Left lobe of liver (tissue), 2 donors: ENCODE measurements around the gene SDC4. TPM values are rescaled to one million over a fixed set of nuclear protein-coding genes. Genes with fewer than 3 reads are reported as not detected.
A peak's percentile ranks its signal among the peaks of the same experiment; 100 is the strongest.

Experiments used
- ATAC-seq: fragments of 200-7000 bp; cut with Tn5 transposase; one replicate; pipeline ENCODE4 v1.9.1; 2020; ENCODE audit warnings: mild to moderate bottlenecking, moderate library complexity
- DNase-seq: peaks from one replicate; pipeline ENCODE4 v3.0.0-alpha.2; 2020; ENCODE audit warnings: low spot score
- total RNA-seq: library from RNA; stranded (reverse); gene quantifications from one replicate; pipeline ENCODE4 v1.2.1, GENCODE V29; 2021
- donor health status: DM: no; HTN: no; CAD: no; lungs with moderate emphysema.
- donor health status: DM: no; HTN: yes; CAD: no.

Gene SDC4
- total RNA-seq, 1 donor from 2014 or later, result 89.3 TPM

GRCh38 chr20:45301824-45302271 is 46.4 kb downstream of the SDC4 start:
- ATAC-seq (no peak), DNase-seq (no peak)

DNA sequence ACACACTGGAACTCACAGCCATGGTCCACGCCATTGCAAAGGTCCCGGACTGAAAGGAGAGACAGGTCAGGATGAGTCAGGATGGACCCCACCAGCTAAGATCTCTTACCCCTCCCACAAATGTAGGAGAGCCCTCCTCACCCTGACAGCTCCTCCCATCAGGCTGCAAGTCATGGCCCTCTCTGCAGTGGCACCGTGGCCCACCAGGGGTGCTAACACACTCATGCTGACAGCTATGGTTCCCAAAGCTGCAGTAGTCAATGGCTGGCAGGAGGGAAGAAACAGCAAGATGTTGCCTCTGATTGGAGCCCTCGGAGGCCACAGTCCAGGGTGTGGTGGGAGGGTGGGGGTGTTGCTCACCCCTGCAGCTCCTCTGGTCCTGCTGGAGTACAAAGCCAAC is 47.3 kb downstream of the SDC4 start:
- ATAC-seq, result peak; percentile 34
- no peak for DNase-seq

DNA sequence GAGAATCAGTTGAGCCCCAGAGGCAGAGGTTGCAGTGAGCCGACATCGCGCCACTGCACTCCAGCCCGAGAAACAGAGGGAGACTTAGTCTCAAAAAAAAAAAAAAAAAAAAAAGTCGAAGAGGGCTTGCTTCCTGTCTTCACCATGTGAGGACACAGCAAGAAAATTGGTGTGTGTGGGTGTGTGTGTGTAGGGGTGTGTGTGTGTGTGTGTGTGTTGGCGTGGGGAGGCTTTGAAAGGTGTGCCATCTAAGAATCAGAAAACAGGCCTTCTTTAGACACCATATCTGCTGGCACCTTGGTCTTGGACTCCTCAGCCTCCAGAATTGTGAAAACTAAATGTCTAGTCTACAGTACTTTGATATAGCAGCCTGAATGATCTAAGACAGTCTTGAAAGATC is 48.4 kb downstream of the SDC4 start:
- DNase-seq (no peak), ATAC-seq (no peak)

DNA sequence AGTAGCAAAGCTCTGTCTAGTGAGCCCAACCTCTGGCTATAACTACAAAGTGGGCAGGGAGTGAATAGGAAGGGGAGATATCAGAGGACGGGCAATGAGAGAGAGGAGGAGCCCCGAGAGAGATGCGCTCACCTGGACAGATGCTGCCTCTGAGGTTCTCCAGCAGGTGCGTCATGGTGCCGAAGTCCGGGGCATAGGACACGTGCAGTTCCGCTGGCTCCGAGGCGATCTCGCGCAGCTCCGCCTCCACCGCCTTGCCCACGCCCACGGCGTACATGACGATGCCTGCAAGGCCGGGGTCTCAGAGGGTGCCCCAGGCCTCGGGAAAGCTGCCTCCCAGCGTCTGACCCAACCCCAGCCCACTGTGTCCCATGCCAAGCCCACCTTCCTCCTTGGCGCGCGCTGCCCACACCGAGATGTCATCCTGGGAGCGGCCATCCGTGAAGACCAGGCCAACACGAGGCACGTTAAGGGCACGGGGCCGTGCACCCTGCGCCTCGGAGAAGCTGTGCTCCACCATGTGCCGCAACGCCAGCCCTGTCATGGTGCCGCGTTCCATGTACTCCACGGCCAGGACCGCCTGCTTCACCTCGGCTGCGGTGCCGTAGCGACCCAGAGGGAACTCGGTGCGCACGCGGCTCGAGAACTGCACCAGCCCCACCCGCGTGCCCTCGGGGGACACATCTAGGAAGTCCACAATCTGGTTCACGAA is 50.3 kb downstream of the SDC4 start:
- ATAC-seq (no peak), DNase-seq (no peak)

DNA sequence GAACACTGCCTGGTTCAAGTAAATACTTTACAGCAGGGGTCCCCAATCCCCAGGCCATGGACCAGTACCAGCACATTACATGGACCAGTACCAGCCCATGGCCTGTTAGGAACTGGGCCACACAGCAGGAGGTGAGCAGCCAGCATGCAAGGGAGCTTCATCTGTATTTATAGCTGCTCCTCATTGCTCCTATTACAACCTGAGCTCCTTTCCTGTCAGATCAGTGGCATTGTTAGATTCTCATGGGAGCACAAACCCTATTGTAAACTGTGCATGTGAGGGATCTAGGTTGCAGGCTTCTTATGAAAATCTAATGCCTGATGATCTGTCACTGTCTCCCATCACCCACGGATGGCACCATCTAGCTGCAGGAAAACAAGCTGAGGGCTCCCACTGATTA is 53.6 kb downstream of the SDC4 start:
- DNase-seq (no peak), ATAC-seq (no peak)

DNA sequence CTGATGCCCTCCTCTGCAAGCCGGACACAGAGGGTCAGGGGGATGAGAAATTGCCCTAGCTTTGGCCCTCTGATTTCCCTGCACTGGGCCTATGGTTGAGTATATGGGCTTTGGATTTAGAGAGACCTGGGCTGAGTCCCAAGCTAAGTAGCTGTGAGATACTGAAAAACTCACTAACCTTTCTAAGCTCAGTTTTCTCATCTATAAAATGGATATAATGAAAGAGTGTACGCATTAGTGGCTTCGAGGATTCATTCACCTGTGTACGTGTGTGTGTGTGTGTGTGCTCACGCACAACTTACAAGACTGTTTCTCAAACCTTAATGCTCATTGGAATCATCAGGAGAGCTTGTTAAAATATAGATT is 54.2 kb downstream of the SDC4 start:
- ATAC-seq, result no peak
- no peak for DNase-seq

- peak; percentile 92 for ATAC-seq
- peak; percentile 76 for DNase-seq
These were observed 54.9 kb downstream of the SDC4 start for GRCh38 chr20:45293041-45294002.

- no peak for ATAC-seq
- no peak for DNase-seq
These were observed 55.9 kb downstream of the SDC4 start for GRCh38 chr20:45292343-45292742.

- ATAC-seq, result no peak
These were observed 56.7 kb downstream of the SDC4 start for GRCh38 chr20:45291526-45291925.

GRCh38 chr20:45290677-45291355 is 57.4 kb downstream of the SDC4 start:
- peak; percentile 90 for ATAC-seq
- peak; percentile 80 for DNase-seq

More at GRCh38 chr20:45291526-45291925, 56.7 kb downstream of the SDC4 start:
- no peak for DNase-seq

- DNase-seq, result peak; percentile 22
These were observed 58.1 kb downstream of the SDC4 start for GRCh38 chr20:45289942-45290676.

DNA sequence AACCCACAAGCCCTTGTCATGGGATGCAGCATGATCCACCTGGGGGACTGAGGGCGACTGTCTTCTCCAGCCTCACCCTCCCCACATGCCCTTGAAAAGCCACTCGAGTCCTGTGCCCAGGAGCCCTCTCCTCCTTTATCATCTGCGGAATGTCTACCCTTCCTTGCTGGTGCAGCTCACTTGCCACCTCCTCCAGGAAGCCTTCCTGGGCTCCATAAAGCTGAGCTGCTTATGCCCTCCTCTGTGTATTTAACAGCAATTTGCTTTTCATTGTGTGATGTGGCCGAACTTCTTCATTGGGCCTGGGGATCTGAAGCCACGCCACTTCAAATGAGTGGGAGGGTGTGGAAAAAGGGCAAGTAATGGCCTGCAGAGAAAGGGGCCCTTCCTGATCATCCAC is 59.4 kb downstream of the SDC4 start:
- DNase-seq, result peak; percentile 26
- no peak for ATAC-seq

More at GRCh38 chr20:45289942-45290676, 58.1 kb downstream of the SDC4 start:
- no peak for ATAC-seq

DNA sequence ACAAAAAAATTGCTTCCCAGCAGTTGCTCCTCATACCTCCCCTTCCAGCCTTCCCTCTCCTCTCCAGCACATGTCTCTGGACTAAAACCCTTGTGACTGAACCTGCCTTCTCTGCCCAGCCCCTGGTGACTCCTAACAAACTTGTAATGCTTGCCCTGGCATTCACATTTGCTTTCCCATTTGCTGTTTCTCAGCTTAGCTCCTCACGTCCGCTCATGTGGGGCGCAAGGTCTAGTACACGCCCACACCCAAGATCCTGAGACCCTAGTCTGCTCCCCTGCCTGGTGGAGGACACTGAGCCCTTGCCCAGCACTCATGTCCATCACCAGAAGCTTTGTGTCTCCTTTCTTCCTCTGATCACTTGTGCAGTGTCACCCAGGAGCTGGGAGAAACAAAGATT is 59.8 kb downstream of the SDC4 start:
- no peak for ATAC-seq

DNA sequence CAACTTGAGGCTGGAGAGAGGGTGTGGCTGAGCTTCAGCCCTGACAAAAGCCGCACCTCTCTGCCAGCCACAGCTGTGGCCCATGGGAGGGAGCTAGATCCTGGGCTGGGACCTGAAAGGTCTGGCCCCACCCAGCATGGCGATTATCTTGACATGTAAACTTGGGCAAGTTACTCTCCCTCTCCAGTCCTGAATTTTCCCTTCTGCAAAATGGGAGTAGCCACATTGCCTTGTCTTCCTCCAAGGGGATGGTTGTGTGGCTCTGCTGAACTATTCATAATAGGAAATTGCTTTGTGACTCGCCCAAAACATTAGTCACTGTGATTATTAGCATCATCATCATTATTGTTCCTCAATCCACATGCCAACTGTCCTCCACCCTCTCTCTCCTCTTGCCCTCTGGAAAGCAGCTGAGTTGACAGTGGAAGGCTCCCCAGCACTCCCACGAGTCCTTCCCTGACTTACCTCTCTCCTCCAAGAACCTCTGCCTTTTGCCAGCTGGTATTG is 64.6 kb downstream of the SDC4 start:
- no peak for DNase-seq
- no peak for ATAC-seq

More for the DNA sequence above, 59.8 kb downstream of the SDC4 start:
- DNase-seq, result peak; percentile 15

DNA sequence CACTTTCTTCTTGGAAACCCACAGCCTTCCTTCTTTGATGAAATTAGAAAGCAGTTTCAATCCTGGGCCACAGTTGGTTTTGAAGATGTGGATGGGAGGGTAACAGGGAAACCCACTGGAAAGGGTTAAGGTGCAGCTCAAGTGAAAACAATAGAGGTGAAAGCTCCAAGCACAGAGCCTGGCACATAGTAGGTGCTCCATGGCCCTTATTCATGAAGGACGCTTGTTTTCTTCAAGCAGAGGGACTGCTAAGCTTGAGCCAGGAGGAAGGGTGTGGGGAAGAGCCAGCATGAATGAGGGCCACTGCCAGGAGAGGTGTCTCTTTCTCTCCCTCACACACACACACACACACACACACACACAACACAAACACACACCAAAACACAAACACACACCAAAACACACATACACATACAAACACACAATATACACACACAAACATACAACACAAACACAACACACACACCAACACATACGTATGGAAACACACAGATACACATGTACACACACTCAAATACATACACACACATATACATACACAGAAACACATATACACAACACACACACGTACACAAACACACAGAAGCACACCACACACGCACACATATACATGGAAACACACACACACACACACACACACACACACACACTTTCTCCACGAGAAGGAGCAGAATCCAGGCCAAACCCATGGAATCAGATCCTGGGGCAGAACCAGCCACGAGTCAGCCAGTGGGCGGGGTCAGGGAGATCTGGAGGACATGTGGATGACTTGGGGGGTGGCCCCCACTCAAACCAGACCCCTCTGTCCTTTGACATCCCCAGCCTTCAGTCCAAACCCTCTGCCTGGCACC is 65.3 kb downstream of the SDC4 start:
- DNase-seq (no peak), ATAC-seq (no peak)

DNA sequence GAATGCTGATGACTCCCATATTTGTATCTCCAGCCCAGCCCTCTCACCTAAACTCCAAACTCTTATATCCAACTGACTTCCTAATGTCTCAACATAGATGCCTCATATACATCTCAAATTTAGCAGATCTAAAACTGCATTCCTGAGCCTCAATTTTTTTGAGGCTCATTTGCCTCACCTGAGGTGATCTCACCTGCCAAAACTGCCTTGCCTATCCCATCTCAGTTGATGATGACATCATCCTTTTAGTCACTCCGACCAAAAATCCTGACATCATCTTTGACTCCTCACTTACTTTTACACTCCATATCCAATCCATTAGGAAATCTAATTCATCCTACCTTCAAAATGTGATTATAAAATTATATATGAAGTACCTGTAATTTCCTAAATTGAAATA is 68.2 kb downstream of the SDC4 start:
- ATAC-seq (no peak), DNase-seq (no peak)

DNA sequence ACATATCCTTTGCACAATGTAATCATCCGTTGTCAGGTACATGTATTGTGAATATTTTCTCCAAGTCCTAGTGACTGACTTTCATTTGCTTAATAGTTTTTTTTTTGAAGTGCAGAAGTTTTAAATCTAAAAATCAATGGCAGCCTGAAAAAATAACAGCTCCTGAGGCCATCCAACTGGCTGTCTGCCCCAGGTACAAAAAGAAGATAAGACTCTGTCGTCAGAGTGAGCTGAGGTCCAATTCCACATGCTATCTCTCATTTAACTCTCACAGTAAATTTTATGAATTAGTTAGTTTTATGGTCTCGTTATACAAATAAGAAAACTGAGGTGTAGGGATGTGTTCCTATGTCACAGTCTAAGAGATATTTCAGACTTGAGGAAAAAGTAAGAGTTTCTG is 72.9 kb downstream of the SDC4 start:
- DNase-seq (peak; percentile 67), ATAC-seq (peak; percentile 92)
